ENCODE measurements around the gene PPP1CA.

- TF ChIP-seq EZH2 (IDR thresholded peaks at IDR 0.05) = no peak
- TF ChIP-seq CTCF (IDR thresholded peaks at IDR 0.05 in 2 of 3, conservative IDR thresholded peaks at IDR 0.05 in 1 of 3; ENCODE audit: borderline replicate concordance in 1 of 3, insufficient read depth in 1 of 3, low read depth in 2 of 3, low read length in 2 of 3) = no peak
Observed at GRCh38 chr11:67408437-67409200, 7.0 kb upstream of the PPP1CA start.
